Activated T-helper 1 cell treated with anti-CD3 and anti-CD28 coated beads, Interleukin-12 subunit alpha, Interleukin-12 subunit beta, Interleukin-2, Interleukin-4 antibody, amounts not matched to agents 30 ng/mL and 10 ng/mL and 1 ng/mL, durations not matched to agents 14 hours and 24 hours and 36 hours (primary cell): ENCODE results near the gene C1QTNF8. TPM values are rescaled to one million over a fixed set of nuclear protein-coding genes. Genes with fewer than 3 reads are reported as not detected.

Experiments used
- DNase-seq: peaks from one replicate; pipeline ENCODE4 v3.0.0; 2021; ENCODE audit warnings: low spot score
- H3K27ac Mint-ChIP-seq: one replicate; pipeline ENCODE4 v1.8.0; 2021; ENCODE audit warnings: mild to moderate bottlenecking, mixed read lengths
- H3K27me3 Mint-ChIP-seq: one replicate; pipeline ENCODE4 v1.8.0; 2022; ENCODE audit warnings: mild to moderate bottlenecking, moderate library complexity, mixed read lengths; ENCODE audit not compliant: insufficient read depth
- H3K36me3 Mint-ChIP-seq: one replicate; pipeline ENCODE4 v1.8.0; 2021; ENCODE audit warnings: low read depth, mixed read lengths
- H3K4me1 Mint-ChIP-seq: one replicate; pipeline ENCODE4 v1.8.0; 2021; ENCODE audit warnings: low read depth, mixed read lengths
- H3K4me3 Mint-ChIP-seq: one replicate; pipeline ENCODE4 v1.8.0; 2021; ENCODE audit warnings: mild to moderate bottlenecking, moderate library complexity, mixed read lengths
- H3K9me3 Mint-ChIP-seq: one replicate; pipeline ENCODE4 v1.8.0; 2021; ENCODE audit warnings: mixed read lengths
- intact Hi-C: fragments of 100-400 bp; cut with micrococcal nuclease; formaldehyde crosslinking; loops from one replicate; pipeline ENCODE4 v1.15.1; 2024
- total RNA-seq: library from RNA; stranded (reverse); gene quantifications from 2 replicates; pipeline ENCODE4 v1.2.3, GENCODE V29; 2022

Gene C1QTNF8
- total RNA-seq, 1 donor from 2014 or later: not detected

- Mint-ChIP-seq H3K4me1 (no peaks in the 10 kb centered on the region), H3K4me3 (no peak overlapping the region), H3K9me3 (no peaks in the 10 kb centered on the region), H3K27me3 (no peaks in the 10 kb centered on the region), H3K36me3 (no peaks in the 10 kb centered on the region), H3K27ac (no peak overlapping the region)
- no peak for DNase-seq
- intact Hi-C loops: no loop called here
Observed at GRCh38 chr16:1124291-1124690, 28.2 kb upstream of the C1QTNF8 start.

- intact Hi-C loops: no loop called here
- H3K4me3 Mint-ChIP-seq: no peak overlapping the region
- no peaks in the 10 kb centered on the region for H3K4me1 Mint-ChIP-seq
- H3K9me3 Mint-ChIP-seq: no peaks in the 10 kb centered on the region
- H3K27me3 Mint-ChIP-seq: no peaks in the 10 kb centered on the region
- DNase-seq: no peak
- H3K36me3 Mint-ChIP-seq: no peaks in the 10 kb centered on the region
- no peak overlapping the region for H3K27ac Mint-ChIP-seq
Observed at GRCh38 chr16:1123525-1124230, 27.6 kb upstream of the C1QTNF8 start.

GRCh38 chr16:1122398-1122765 is 26.3 kb upstream of the C1QTNF8 start:
- H3K4me1 Mint-ChIP-seq: no peaks in the 10 kb centered on the region
- no peak for DNase-seq
- no peaks in the 10 kb centered on the region for H3K36me3 Mint-ChIP-seq
- H3K27me3 Mint-ChIP-seq: no peaks in the 10 kb centered on the region
- no peaks in the 10 kb centered on the region for H3K9me3 Mint-ChIP-seq
- intact Hi-C loops: no loop called here
- H3K4me3 Mint-ChIP-seq: no peak overlapping the region
- H3K27ac Mint-ChIP-seq: no peak overlapping the region

- Mint-ChIP-seq H3K27me3 (no peaks in the 10 kb centered on the region), H3K27ac (no peak overlapping the region), H3K9me3 (no peaks in the 10 kb centered on the region), H3K4me1 (no peaks in the 10 kb centered on the region), H3K4me3 (no peak overlapping the region), H3K36me3 (no peaks in the 10 kb centered on the region)
- intact Hi-C loops: no loop called here
- no peak for DNase-seq
Observed at GRCh38 chr16:1121601-1122397, 25.8 kb upstream of the C1QTNF8 start.

- Mint-ChIP-seq H3K27ac (no peak overlapping the region), H3K4me1 (no peaks in the 10 kb centered on the region), H3K4me3 (no peak overlapping the region), H3K27me3 (no peaks in the 10 kb centered on the region), H3K9me3 (no peaks in the 10 kb centered on the region), H3K36me3 (no peaks in the 10 kb centered on the region)
- no peak for DNase-seq
- intact Hi-C loops: no loop called here
Observed at GRCh38 chr16:1121009-1121408, 25.0 kb upstream of the C1QTNF8 start.

GRCh38 chr16:1120577-1120941 is 24.5 kb upstream of the C1QTNF8 start:
- DNase-seq: no peak
- intact Hi-C loops: no loop called here
- Mint-ChIP-seq H3K4me3 (no peak overlapping the region), H3K27me3 (no peaks in the 10 kb centered on the region), H3K27ac (no peak overlapping the region), H3K4me1 (no peaks in the 10 kb centered on the region), H3K9me3 (no peaks in the 10 kb centered on the region), H3K36me3 (no peaks in the 10 kb centered on the region)

GRCh38 chr16:1119766-1120576 is 23.9 kb upstream of the C1QTNF8 start:
- Mint-ChIP-seq H3K27me3 (no peaks in the 10 kb centered on the region), H3K4me3 (no peak overlapping the region), H3K36me3 (no peaks in the 10 kb centered on the region), H3K27ac (no peak overlapping the region), H3K4me1 (no peaks in the 10 kb centered on the region), H3K9me3 (no peaks in the 10 kb centered on the region)
- no peak for DNase-seq
- intact Hi-C loops: no loop called here

- Mint-ChIP-seq H3K4me3 (no peak overlapping the region), H3K4me1 (no peaks in the 10 kb centered on the region), H3K9me3 (no peaks in the 10 kb centered on the region), H3K36me3 (no peaks in the 10 kb centered on the region), H3K27me3 (no peaks in the 10 kb centered on the region), H3K27ac (no peak overlapping the region)
- no peak for DNase-seq
- intact Hi-C loops: no loop called here
Observed at GRCh38 chr16:1119129-1119528, 23.1 kb upstream of the C1QTNF8 start.

GRCh38 chr16:1117926-1118325 is 21.9 kb upstream of the C1QTNF8 start:
- no peaks in the 10 kb centered on the region for H3K36me3 Mint-ChIP-seq
- H3K27ac Mint-ChIP-seq: no peak overlapping the region
- H3K4me1 Mint-ChIP-seq: no peaks in the 10 kb centered on the region
- H3K9me3 Mint-ChIP-seq: no peaks in the 10 kb centered on the region
- intact Hi-C loops: no loop called here
- no peak overlapping the region for H3K4me3 Mint-ChIP-seq
- no peaks in the 10 kb centered on the region for H3K27me3 Mint-ChIP-seq
- DNase-seq: no peak

- H3K4me3 Mint-ChIP-seq: no peak overlapping the region
- H3K4me1 Mint-ChIP-seq: no peaks in the 10 kb centered on the region
- intact Hi-C loops: no loop called here
Observed at GRCh38 chr16:1117176-1117900, 21.3 kb upstream of the C1QTNF8 start.

GRCh38 chr16:1116693-1117077 is 20.6 kb upstream of the C1QTNF8 start:
- no peak overlapping the region for H3K4me3 Mint-ChIP-seq
- intact Hi-C loops: no loop called here
- H3K27me3 Mint-ChIP-seq: no peaks in the 10 kb centered on the region
- no peaks in the 10 kb centered on the region for H3K9me3 Mint-ChIP-seq
- H3K27ac Mint-ChIP-seq: no peak overlapping the region
- no peak for DNase-seq
- no peaks in the 10 kb centered on the region for H3K36me3 Mint-ChIP-seq
- H3K4me1 Mint-ChIP-seq: no peaks in the 10 kb centered on the region

More at GRCh38 chr16:1117176-1117900, 21.3 kb upstream of the C1QTNF8 start:
- H3K27ac Mint-ChIP-seq: no peak overlapping the region
- no peaks in the 10 kb centered on the region for H3K27me3 Mint-ChIP-seq
- no peaks in the 10 kb centered on the region for H3K9me3 Mint-ChIP-seq
- DNase-seq: no peak
- no peaks in the 10 kb centered on the region for H3K36me3 Mint-ChIP-seq

- no peak for DNase-seq
- Mint-ChIP-seq H3K9me3 (no peaks in the 10 kb centered on the region), H3K27ac (no peak overlapping the region), H3K27me3 (no peaks in the 10 kb centered on the region), H3K4me1 (no peaks in the 10 kb centered on the region), H3K4me3 (no peak overlapping the region), H3K36me3 (no peaks in the 10 kb centered on the region)
- intact Hi-C loops: no loop called here
Observed at GRCh38 chr16:1113889-1114526, 18.0 kb upstream of the C1QTNF8 start.
